Progenitor cell of endocrine pancreas (in vitro differentiated cells): ENCODE results near the gene CALML4. TPM values are rescaled to one million over a fixed set of nuclear protein-coding genes. Genes with fewer than 3 reads are reported as not detected.

ENCODE experiments used
- DNase-seq: peaks from one replicate; pipeline ENCODE4 v3.0.0; 2021; ENCODE audit warnings: low spot score; ENCODE audit not compliant: unreplicated experiment
- H3K27ac Mint-ChIP-seq: 2 replicates; pipeline ENCODE4 v1.8.0; 2021; ENCODE audit warnings: mild to moderate bottlenecking, moderate library complexity, mixed read lengths
- H3K27me3 Mint-ChIP-seq: 2 replicates; pipeline ENCODE4 v1.8.0; 2021; ENCODE audit warnings: mixed read lengths
- H3K36me3 Mint-ChIP-seq: 2 replicates; pipeline ENCODE4 v1.8.0; 2022; ENCODE audit warnings: mixed read lengths; ENCODE audit not compliant: insufficient read depth
- H3K4me1 Mint-ChIP-seq: 2 replicates; pipeline ENCODE4 v1.8.0; 2021; ENCODE audit warnings: low read depth, mixed read lengths
- H3K4me3 Mint-ChIP-seq: 2 replicates; pipeline ENCODE4 v1.8.0; 2021; ENCODE audit warnings: low read depth, mild to moderate bottlenecking, moderate library complexity, mixed read lengths
- H3K9me3 Mint-ChIP-seq: 2 replicates; pipeline ENCODE4 v1.8.0; 2021; ENCODE audit warnings: low read depth, mixed read lengths
- total RNA-seq: library from RNA; stranded (reverse); gene quantifications from 2 replicates; pipeline ENCODE4 v1.2.1, GENCODE V29; 2021
- TF ChIP-seq, protein P1 (sequence below): fragments of 200-600 bp; sonication (generic); IDR thresholded peaks from one replicate; pipeline ENCODE4 v1.5.0; 2021; ENCODE audit warnings: antibody characterized with exemption, mild to moderate bottlenecking; ENCODE audit not compliant: unreplicated experiment

Gene CALML4
- total RNA-seq, 1 donor from 2014 or later: 9.7 TPM

DNA sequence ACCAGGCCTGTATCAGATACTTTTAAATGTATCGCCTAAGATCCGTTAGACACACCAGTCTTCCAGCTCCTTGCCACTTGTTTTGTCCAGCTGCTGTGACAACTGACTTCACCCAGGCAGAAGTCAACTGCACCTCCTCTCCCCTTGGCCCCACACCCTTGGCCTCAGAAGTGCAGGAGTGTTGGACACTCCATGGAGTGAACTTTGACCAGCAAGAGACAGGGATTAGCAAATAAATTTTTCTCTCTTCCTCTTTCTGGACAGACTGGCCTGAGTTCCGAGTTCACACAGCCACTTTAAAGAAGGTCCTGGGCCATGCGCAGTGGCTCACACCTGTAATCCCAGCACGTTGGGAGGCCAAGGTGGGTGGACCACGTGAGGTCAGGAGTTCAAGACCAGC, 27.3 kb upstream of the CALML4 start:
- DNase-seq: no peak
- Mint-ChIP-seq H3K27me3 (peaks cover 16% of the 10 kb centered on the region), H3K27ac (no peak overlapping the region), H3K36me3 (no peaks in the 10 kb centered on the region), H3K4me3 (no peak overlapping the region), H3K9me3 (peaks cover 1% of the 10 kb centered on the region), H3K4me1 (peaks cover 17% of the 10 kb centered on the region)
- TF ChIP-seq, protein P1, sequence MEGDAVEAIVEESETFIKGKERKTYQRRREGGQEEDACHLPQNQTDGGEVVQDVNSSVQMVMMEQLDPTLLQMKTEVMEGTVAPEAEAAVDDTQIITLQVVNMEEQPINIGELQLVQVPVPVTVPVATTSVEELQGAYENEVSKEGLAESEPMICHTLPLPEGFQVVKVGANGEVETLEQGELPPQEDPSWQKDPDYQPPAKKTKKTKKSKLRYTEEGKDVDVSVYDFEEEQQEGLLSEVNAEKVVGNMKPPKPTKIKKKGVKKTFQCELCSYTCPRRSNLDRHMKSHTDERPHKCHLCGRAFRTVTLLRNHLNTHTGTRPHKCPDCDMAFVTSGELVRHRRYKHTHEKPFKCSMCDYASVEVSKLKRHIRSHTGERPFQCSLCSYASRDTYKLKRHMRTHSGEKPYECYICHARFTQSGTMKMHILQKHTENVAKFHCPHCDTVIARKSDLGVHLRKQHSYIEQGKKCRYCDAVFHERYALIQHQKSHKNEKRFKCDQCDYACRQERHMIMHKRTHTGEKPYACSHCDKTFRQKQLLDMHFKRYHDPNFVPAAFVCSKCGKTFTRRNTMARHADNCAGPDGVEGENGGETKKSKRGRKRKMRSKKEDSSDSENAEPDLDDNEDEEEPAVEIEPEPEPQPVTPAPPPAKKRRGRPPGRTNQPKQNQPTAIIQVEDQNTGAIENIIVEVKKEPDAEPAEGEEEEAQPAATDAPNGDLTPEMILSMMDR: no peak

DNA sequence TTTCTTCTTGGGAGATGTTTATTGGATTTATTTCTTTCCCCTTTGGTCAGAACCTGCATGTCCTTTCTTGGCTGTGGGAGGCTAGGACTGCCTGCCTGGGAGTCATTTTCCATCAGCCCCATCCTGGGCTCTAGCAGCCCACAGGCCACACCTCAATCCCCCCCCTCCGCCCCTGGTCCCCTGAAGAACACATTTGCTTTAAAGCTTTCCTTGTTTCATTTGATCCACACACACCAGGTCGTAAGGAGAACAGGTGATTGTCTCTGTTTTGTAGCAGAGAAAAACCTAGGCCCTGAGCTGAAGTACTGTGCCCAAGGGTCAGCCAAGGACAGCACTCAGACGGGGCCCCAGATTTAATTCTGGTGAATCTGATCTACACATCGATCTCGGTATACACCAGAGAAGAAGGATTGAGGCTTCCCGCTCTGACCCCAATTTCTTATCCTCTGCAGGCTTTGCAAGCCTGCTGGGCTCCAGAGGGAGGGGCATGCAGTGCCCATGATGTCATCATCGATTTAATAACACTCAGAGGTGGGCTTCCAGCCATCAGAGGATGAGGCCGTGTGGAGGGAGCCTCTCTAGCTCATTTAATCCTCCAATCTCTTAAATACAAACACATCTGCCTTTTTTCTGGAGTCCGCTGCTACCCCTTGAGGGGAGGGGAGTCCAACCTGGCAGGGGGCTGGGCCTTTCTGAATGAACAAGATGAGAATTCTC, 26.1 kb upstream of the CALML4 start:
- no peaks in the 10 kb centered on the region for H3K36me3 Mint-ChIP-seq
- no peak for DNase-seq
- TF ChIP-seq, protein P1: no peak
- H3K4me3 Mint-ChIP-seq: peak overlapping the region; percentile 53
- H3K27ac Mint-ChIP-seq: no peak overlapping the region
- no peaks in the 10 kb centered on the region for H3K9me3 Mint-ChIP-seq
- H3K4me1 Mint-ChIP-seq: peaks cover 17% of the 10 kb centered on the region
- H3K27me3 Mint-ChIP-seq: peaks cover 16% of the 10 kb centered on the region

DNA sequence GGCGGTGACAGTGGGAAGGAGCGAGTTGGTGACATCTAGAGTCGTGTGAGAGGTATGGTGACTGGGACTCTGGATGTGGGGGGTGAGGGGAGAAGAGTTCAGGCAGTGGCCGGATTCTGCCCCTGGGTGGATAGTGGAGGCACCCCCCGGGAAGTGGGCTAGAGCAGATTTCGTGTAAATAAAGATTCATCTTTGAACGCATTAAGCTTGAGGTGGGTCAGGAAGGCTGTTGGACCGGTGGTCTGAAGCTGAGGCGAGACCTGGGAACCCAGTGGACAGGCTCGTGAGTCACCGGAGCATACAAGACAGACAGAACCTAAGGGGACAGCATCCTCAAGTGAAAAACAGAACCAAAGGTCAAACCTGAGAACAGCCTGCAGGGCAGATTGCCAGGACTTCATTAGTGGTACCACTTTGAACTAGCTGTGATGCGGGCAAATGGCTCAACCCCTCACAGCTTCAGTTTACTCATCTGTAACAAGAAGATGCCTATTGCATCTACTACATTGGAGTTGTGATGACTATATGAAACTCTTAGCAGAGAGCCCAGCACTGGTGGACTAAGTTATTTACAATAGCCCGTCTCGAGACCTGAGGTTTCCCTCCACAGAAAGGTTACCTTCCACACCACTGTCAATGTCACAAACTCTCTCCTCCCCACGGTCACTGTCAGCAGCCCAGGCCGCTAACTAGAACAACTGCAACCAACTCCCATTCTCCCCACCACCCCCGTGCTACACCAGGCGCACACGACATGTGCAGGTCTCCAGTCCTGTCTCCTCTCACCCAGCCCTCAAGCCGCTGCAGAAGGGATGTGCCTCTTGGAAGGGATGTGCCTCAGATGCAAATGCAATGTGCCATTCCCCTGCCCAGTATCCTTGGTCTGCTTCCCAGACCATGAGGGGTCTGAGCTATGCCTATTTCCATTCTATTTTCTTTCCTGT, 25.3 kb upstream of the CALML4 start:
- Mint-ChIP-seq H3K4me3 (peak overlapping the region; percentile 93), H3K9me3 (no peaks in the 10 kb centered on the region), H3K27me3 (peaks cover 16% of the 10 kb centered on the region), H3K4me1 (peaks cover 17% of the 10 kb centered on the region), H3K36me3 (no peaks in the 10 kb centered on the region), H3K27ac (peak overlapping the region; percentile 93)
- no peak for DNase-seq
- TF ChIP-seq, protein P1: no peak

DNA sequence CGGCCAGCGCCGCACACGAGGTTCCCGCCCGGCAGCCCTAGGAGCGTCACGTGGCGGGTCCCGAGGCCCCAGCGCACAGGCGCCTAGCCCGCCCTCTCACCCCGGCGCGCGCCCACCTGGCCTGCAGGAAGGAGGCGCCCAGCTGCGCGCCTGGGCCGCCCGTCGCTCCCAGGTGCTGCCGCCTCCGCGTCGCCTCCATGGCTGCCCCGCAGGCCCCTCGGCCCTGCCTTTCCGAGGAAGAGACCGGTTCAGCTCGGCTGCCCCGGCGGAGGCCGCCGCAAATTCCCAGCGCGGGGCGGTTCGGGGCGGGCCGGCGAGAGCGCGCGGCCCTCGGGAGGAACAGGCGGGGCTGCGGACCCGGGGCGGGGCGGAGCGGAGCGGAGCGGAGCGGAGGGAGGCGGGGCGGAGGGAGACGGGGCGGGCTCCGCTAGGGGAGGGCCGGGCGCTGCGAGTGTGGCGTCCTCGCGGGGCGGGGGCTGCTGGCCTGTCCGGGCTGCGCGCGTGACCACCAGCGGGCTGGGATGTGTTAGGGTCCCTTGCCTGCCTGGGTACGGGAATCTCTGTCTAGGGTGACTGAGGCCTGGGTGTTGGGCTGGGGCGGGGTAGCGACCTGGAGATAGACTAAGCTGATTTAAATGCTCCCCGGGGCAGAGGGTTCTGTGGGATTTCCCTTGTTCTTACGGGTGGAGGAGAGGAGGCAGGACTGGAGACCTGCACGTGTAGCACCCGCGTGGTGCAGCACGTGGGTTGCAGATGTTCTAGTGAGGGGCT, 24.4 kb upstream of the CALML4 start, which contains the start of gene CLN6:
CLN6 (minus strand) TSS at position 343 of the 771 bp plus-strand sequence; CDS start at position 199, 144 bp downstream.
- TF ChIP-seq, protein P1: no peak
- DNase-seq: peak; percentile 65
- peak within 1 kb of the TSS; percentile 93 for H3K4me3 Mint-ChIP-seq
- peaks cover 16% of the 10 kb centered on the region for H3K27me3 Mint-ChIP-seq
- H3K36me3 Mint-ChIP-seq: no peaks in the 10 kb centered on the region
- peaks cover 16% of the 10 kb centered on the region for H3K4me1 Mint-ChIP-seq
- peak within 1 kb of the TSS; percentile 93 for H3K27ac Mint-ChIP-seq
- H3K9me3 Mint-ChIP-seq: no peaks in the 10 kb centered on the region
